CD4-positive, alpha-beta memory T cell (primary cell): Measurements from ENCODE around the gene PTPN3. TPM values are rescaled to one million over a fixed set of nuclear protein-coding genes. Genes with fewer than 3 reads are reported as not detected.
A peak's percentile ranks its signal among the peaks of the same experiment; 100 is the strongest.

ENCODE experiments used
- CTCF ChIA-PET: fragments of 350-600 bp; sonication (Branson Sonifier 250); formaldehyde crosslinking; loops from one replicate; lab custom pipeline; 2021; ENCODE audit warnings: inconsistent platforms; ENCODE audit not compliant: partially characterized antibody; lab: Charles Lee
- POLR2A ChIA-PET: fragments of 350-600 bp; sonication (Branson Sonifier 250); formaldehyde crosslinking; loops from one replicate; lab custom pipeline; 2021; ENCODE audit not compliant: partially characterized antibody; lab: Charles Lee
- DNase-seq, 5 donors: peaks; one replicate each; pipeline versions ENCODE4 v3.0.0 to v3.0.0-alpha.2; 2020 to 2022; ENCODE audit warnings: mixed read lengths in 1 of 5
- H3K27ac ChIP-seq: one replicate; pipeline ENCODE4 v1.7.0; 2013; ENCODE audit warnings: low read depth, low read length
- H3K27me3 ChIP-seq: 2 replicates; pipeline ENCODE4 v1.7.0; 2013; ENCODE audit warnings: mild to moderate bottlenecking, low read length, moderate library complexity; ENCODE audit not compliant: insufficient read depth
- H3K36me3 ChIP-seq: 2 replicates; pipeline ENCODE4 v1.7.0; 2013; ENCODE audit warnings: mild to moderate bottlenecking, low read length, moderate library complexity; ENCODE audit not compliant: insufficient read depth
- H3K4me1 ChIP-seq: 2 replicates; pipeline ENCODE4 v1.7.0; 2013; ENCODE audit warnings: mild to moderate bottlenecking, low read length, moderate library complexity; ENCODE audit not compliant: insufficient read depth
- H3K4me3 ChIP-seq, 2 donors: one replicate each; pipeline ENCODE4 v1.7.0; 2013; ENCODE audit warnings: low read length in 2 of 2, mild to moderate bottlenecking in 1 of 2
- H3K9me3 ChIP-seq, 2 donors: one replicate each; pipeline ENCODE4 v1.7.0; 2013; ENCODE audit warnings: low read length in 2 of 2, control low read depth in 1 of 2; ENCODE audit not compliant: control insufficient read depth in 1 of 2
- H3K27ac Mint-ChIP-seq, 7 donors: one replicate each; pipeline ENCODE4 v1.8.0; 2020 to 2021; ENCODE audit warnings: mixed read lengths in 7 of 7, mild to moderate bottlenecking in 6 of 7, inconsistent platforms in 3 of 7, moderate library complexity in 3 of 7
- H3K27me3 Mint-ChIP-seq, 2 donors: one replicate each; pipeline ENCODE4 v1.8.0; 2020 to 2021; ENCODE audit warnings: mixed read lengths in 2 of 2
- H3K36me3 Mint-ChIP-seq, 2 donors: one replicate each; pipeline ENCODE4 v1.8.0; 2020 to 2021; ENCODE audit warnings: mixed read lengths in 2 of 2, inconsistent platforms in 1 of 2, mild to moderate bottlenecking in 1 of 2
- H3K4me1 Mint-ChIP-seq, 4 donors: one replicate each; pipeline ENCODE4 v1.8.0; 2020 to 2021; ENCODE audit warnings: mixed read lengths in 4 of 4, mild to moderate bottlenecking in 1 of 4
- H3K4me3 Mint-ChIP-seq, 8 donors: one replicate each; pipeline ENCODE4 v1.8.0; 2020 to 2021; ENCODE audit warnings: mixed read lengths in 8 of 8, mild to moderate bottlenecking in 7 of 8, moderate library complexity in 6 of 8, inconsistent platforms in 3 of 8
- H3K9me3 Mint-ChIP-seq, 8 donors: one replicate each; pipeline ENCODE4 v1.8.0; 2020 to 2021; ENCODE audit warnings: mixed read lengths in 8 of 8, mild to moderate bottlenecking in 5 of 8, inconsistent platforms in 3 of 8, moderate library complexity in 1 of 8
- intact Hi-C: fragments of 100-400 bp; cut with micrococcal nuclease; formaldehyde crosslinking; loops from one replicate; pipeline ENCODE4 v1.15.1; 2023
- polyA plus RNA-seq, 2 donors: library from polyadenylated mRNA; unstranded; fragments of 300-500 nt; fragmentation: Illumina TruSeq; gene quantifications; one replicate each; pipeline ENCODE4 v1.2.3, GENCODE V29; 2021
- total RNA-seq, 2 experiments: library from RNA; stranded (reverse); gene quantifications; one replicate each; pipeline ENCODE4 v1.2.3, GENCODE V29; 2021

PTPN3 gene
- total and polyA plus RNA-seq, 4 experiments from 2014 or later = not detected

GRCh38 chr9:109416135-109416706 is 81.9 kb downstream of the PTPN3 start:
- Mint-ChIP-seq H3K9me3 (no peaks in the 10 kb centered on the region), H3K27ac (no peak overlapping the region), H3K4me1 (peaks cover 0 to 5% (median 3%) of the 10 kb centered on the region in 4 donors), H3K27me3 (peaks cover 15 to 18% of the 10 kb centered on the region in 2 donors), H3K36me3 (no peaks in the 10 kb centered on the region), H3K4me3 (no peak overlapping the region)
- Histone ChIP-seq H3K9me3 (no peaks in the 10 kb centered on the region), H3K4me3 (no peak overlapping the region), H3K27ac (no peak overlapping the region), H3K4me1 (no peaks in the 10 kb centered on the region), H3K27me3 (peaks cover 3% of the 10 kb centered on the region), H3K36me3 (no peaks in the 10 kb centered on the region)
- ChIA-PET POLR2A (no interaction called here), CTCF (no interaction called here)
- DNase-seq = no peak
- intact Hi-C loops = loop anchor here (1.0 kb wide), 1 partner anchor 12 kb away; no protein-coding TSS in a partner anchor

GRCh38 chr9:109414125-109414785 is 83.9 kb downstream of the PTPN3 start:
- Mint-ChIP-seq H3K36me3 (no peaks in the 10 kb centered on the region), H3K27ac (no peak overlapping the region), H3K27me3 (peaks cover 10 to 19% of the 10 kb centered on the region in 2 donors), H3K4me3 (no peak overlapping the region), H3K9me3 (no peaks in the 10 kb centered on the region), H3K4me1 (peaks cover 0 to 5% (median 3%) of the 10 kb centered on the region in 4 donors)
- no peaks in the 10 kb centered on the region for H3K4me1 ChIP-seq
- ChIA-PET POLR2A (no interaction called here), CTCF (interaction anchor here (1.4 kb wide), 1 partner anchor 26 kb away, joined by 3 read pairs; no protein-coding TSS in a partner anchor)
- intact Hi-C loops = no loop called here
- H3K9me3 ChIP-seq = no peaks in the 10 kb centered on the region
- H3K27me3 ChIP-seq = peaks cover 3% of the 10 kb centered on the region
- no peaks in the 10 kb centered on the region for H3K36me3 ChIP-seq
- no peak overlapping the region for H3K4me3 ChIP-seq
- DNase-seq = no peak
- no peak overlapping the region for H3K27ac ChIP-seq

- H3K9me3 Mint-ChIP-seq = no peaks in the 10 kb centered on the region
- no peaks in the 10 kb centered on the region for H3K36me3 Mint-ChIP-seq
- Histone ChIP-seq H3K4me3 (no peak overlapping the region), H3K27ac (no peak overlapping the region), H3K36me3 (no peaks in the 10 kb centered on the region), H3K9me3 (no peaks in the 10 kb centered on the region), H3K4me1 (no peaks in the 10 kb centered on the region), H3K27me3 (no peaks in the 10 kb centered on the region)
- no peak for DNase-seq
- no peak overlapping the region for H3K27ac Mint-ChIP-seq
- ChIA-PET CTCF (interaction anchor here (0.7 to 1.9 kb wide), 2 partner anchors 10 to 14 kb away, joined by 3 to 5 read pairs; no protein-coding TSS in a partner anchor), POLR2A (no interaction called here)
- intact Hi-C loops = no loop called here
- H3K4me1 Mint-ChIP-seq = peaks cover 0 to 5% (median 3%) of the 10 kb centered on the region in 4 donors
- H3K4me3 Mint-ChIP-seq = peak overlapping the region in 3 of 8 donors; percentile 20 to 32 (median 25)
- peaks cover 5 to 19% of the 10 kb centered on the region in 2 donors for H3K27me3 Mint-ChIP-seq
These were observed 86.2 kb downstream of the PTPN3 start for GRCh38 chr9:109411798-109412352.

GRCh38 chr9:109411069-109411761 is 86.9 kb downstream of the PTPN3 start:
- Histone ChIP-seq H3K27me3 (no peaks in the 10 kb centered on the region), H3K4me1 (no peaks in the 10 kb centered on the region), H3K36me3 (no peaks in the 10 kb centered on the region), H3K9me3 (no peaks in the 10 kb centered on the region), H3K27ac (no peak overlapping the region), H3K4me3 (no peak overlapping the region)
- H3K36me3 Mint-ChIP-seq = no peaks in the 10 kb centered on the region
- POLR2A ChIA-PET = no interaction called here
- H3K4me1 Mint-ChIP-seq = peaks cover 0 to 5% (median 3%) of the 10 kb centered on the region in 4 donors
- H3K9me3 Mint-ChIP-seq = no peaks in the 10 kb centered on the region
- no peak for DNase-seq
- peak overlapping the region in 1 of 7 donors; percentile 72 for H3K27ac Mint-ChIP-seq
- intact Hi-C loops = no loop called here
- CTCF ChIA-PET = interaction anchor here (1.9 kb wide), 1 partner anchor 13 kb away, joined by 5 read pairs; no protein-coding TSS in a partner anchor
- H3K27me3 Mint-ChIP-seq = peaks cover 5 to 19% of the 10 kb centered on the region in 2 donors
- H3K4me3 Mint-ChIP-seq = no peak overlapping the region

GRCh38 chr9:109409773-109410397 is 88.2 kb downstream of the PTPN3 start:
- CTCF ChIA-PET = interaction anchor here (1.0 to 1.5 kb wide), 2 partner anchors 12 to 51 kb away, joined by 3 read pairs; no protein-coding TSS in a partner anchor

GRCh38 chr9:109408759-109409462 is 89.2 kb downstream of the PTPN3 start:
- ChIA-PET POLR2A (no interaction called here), CTCF (interaction anchor here (1.5 kb wide), 1 partner anchor 13 kb away, joined by 3 read pairs; no protein-coding TSS in a partner anchor)
- no peaks in the 10 kb centered on the region for H3K36me3 ChIP-seq
- peaks cover 0 to 5% (median 3%) of the 10 kb centered on the region in 4 donors for H3K4me1 Mint-ChIP-seq
- H3K27ac ChIP-seq = no peak overlapping the region
- peaks cover 1 to 12% of the 10 kb centered on the region in 2 donors for H3K27me3 Mint-ChIP-seq
- no peak overlapping the region for H3K4me3 Mint-ChIP-seq
- no peak for DNase-seq
- no peaks in the 10 kb centered on the region for H3K4me1 ChIP-seq
- H3K9me3 ChIP-seq = no peaks in the 10 kb centered on the region
- no peaks in the 10 kb centered on the region for H3K27me3 ChIP-seq
- no peak overlapping the region for H3K4me3 ChIP-seq
- H3K36me3 Mint-ChIP-seq = no peaks in the 10 kb centered on the region
- intact Hi-C loops = no loop called here
- H3K9me3 Mint-ChIP-seq = no peaks in the 10 kb centered on the region
- H3K27ac Mint-ChIP-seq = no peak overlapping the region

More at GRCh38 chr9:109409773-109410397, 88.2 kb downstream of the PTPN3 start:
- no peak overlapping the region for H3K4me3 ChIP-seq
- no peak overlapping the region for H3K27ac Mint-ChIP-seq
- no peak overlapping the region for H3K27ac ChIP-seq
- H3K36me3 ChIP-seq = no peaks in the 10 kb centered on the region
- peaks cover 0 to 5% (median 3%) of the 10 kb centered on the region in 4 donors for H3K4me1 Mint-ChIP-seq
- no peaks in the 10 kb centered on the region for H3K36me3 Mint-ChIP-seq
- POLR2A ChIA-PET = no interaction called here
- no peaks in the 10 kb centered on the region for H3K4me1 ChIP-seq
- intact Hi-C loops = no loop called here
- H3K4me3 Mint-ChIP-seq = no peak overlapping the region
- DNase-seq = no peak
- H3K27me3 Mint-ChIP-seq = peaks cover 1 to 12% of the 10 kb centered on the region in 2 donors
- H3K27me3 ChIP-seq = no peaks in the 10 kb centered on the region
- no peaks in the 10 kb centered on the region for H3K9me3 Mint-ChIP-seq
- no peaks in the 10 kb centered on the region for H3K9me3 ChIP-seq
